Cardiac muscle cell (in vitro differentiated cells and primary cell): ENCODE data around the gene HDAC2. TPM values are rescaled to one million over a fixed set of nuclear protein-coding genes. Genes with fewer than 3 reads are reported as not detected.
A peak's percentile ranks its signal among the peaks of the same experiment; 100 is the strongest.

Source experiments
- DNase-seq, 2 donors: peaks; one replicate each; pipeline versions ENCODE4 v3.0.0 to v3.0.0-alpha.2; 2010 to 2017; ENCODE audit warnings: low read depth in 1 of 2, low spot score in 1 of 2
- H3K27ac ChIP-seq: fragments of 200-600 bp; sonication (generic); 2 replicates; pipeline ENCODE4 v1.5.1; 2016
- H3K27me3 ChIP-seq: fragments of 200-600 bp; sonication (generic); 2 replicates; pipeline ENCODE4 v1.6.0; 2016; ENCODE audit warnings: control low read depth
- H3K36me3 ChIP-seq: fragments of 200-600 bp; sonication (generic); 2 replicates; pipeline ENCODE4 v1.5.1; 2016; ENCODE audit warnings: control low read depth
- H3K4me1 ChIP-seq: fragments of 200-600 bp; sonication (generic); 2 replicates; pipeline ENCODE4 v1.8.1; 2017; ENCODE audit warnings: low read depth, mild to moderate bottlenecking, mixed run types
- H3K4me3 ChIP-seq: fragments of 200-600 bp; sonication (generic); 2 replicates; pipeline ENCODE4 v1.5.1; 2016; ENCODE audit warnings: mild to moderate bottlenecking
- H3K9me3 ChIP-seq: fragments of 200-600 bp; sonication (generic); 2 replicates; pipeline ENCODE4 v1.5.1; 2017; ENCODE audit warnings: low read depth, mild to moderate bottlenecking, control low read depth
- CTCF ChIP-seq: IDR thresholded peaks from 2 replicates; pipeline ENCODE4 v1.5.1; 2012; ENCODE audit warnings: low read depth, mild to moderate bottlenecking, low read length
- polyA plus RNA-seq: library from polyadenylated mRNA; unstranded; fragments of >200 nt; fragmentation: Nextera tagmentation; extraction: Ambion mirVana; gene quantifications from 2 replicates; pipeline ENCODE4 v1.2.1, GENCODE V29; 2016
- total RNA-seq: library from RNA; depleted of rRNA; stranded (reverse); fragments of >200 nt; gene quantifications from 2 replicates; pipeline ENCODE4 v1.2.3, GENCODE V29; 2016

Gene HDAC2
- total and polyA plus RNA-seq, 2 experiments from 2014 or later = 140 to 321 TPM

- Histone ChIP-seq H3K27ac (no peak overlapping the region), H3K27me3 (no peaks in the 10 kb centered on the region), H3K4me1 (peaks cover 3% of the 10 kb centered on the region), H3K9me3 (no peaks in the 10 kb centered on the region), H3K4me3 (no peak overlapping the region), H3K36me3 (peaks cover 68% of the 10 kb centered on the region)
- TF ChIP-seq CTCF = no peak
- no peak for DNase-seq
Measured at GRCh38 chr6:113954653-113955052, 16.3 kb downstream of the HDAC2 start.

GRCh38 chr6:113953346-113953745, 17.6 kb downstream of the HDAC2 start:
- Histone ChIP-seq H3K4me1 (peaks cover 3% of the 10 kb centered on the region), H3K27me3 (no peaks in the 10 kb centered on the region), H3K9me3 (no peaks in the 10 kb centered on the region), H3K4me3 (no peak overlapping the region), H3K27ac (no peak overlapping the region), H3K36me3 (peaks cover 63% of the 10 kb centered on the region)
- no peak for TF ChIP-seq CTCF
- peak in 1 of 2 donors; percentile 21 for DNase-seq

GRCh38 chr6:113949499-113949898, 21.4 kb downstream of the HDAC2 start:
- H3K4me1 ChIP-seq = peaks cover 5% of the 10 kb centered on the region
- peaks cover 46% of the 10 kb centered on the region for H3K36me3 ChIP-seq
- TF ChIP-seq CTCF = no peak
- H3K9me3 ChIP-seq = no peaks in the 10 kb centered on the region
- H3K27me3 ChIP-seq = no peaks in the 10 kb centered on the region
- no peak overlapping the region for H3K4me3 ChIP-seq
- H3K27ac ChIP-seq = no peak overlapping the region
- DNase-seq = peak in 1 of 2 donors; percentile 9

DNA sequence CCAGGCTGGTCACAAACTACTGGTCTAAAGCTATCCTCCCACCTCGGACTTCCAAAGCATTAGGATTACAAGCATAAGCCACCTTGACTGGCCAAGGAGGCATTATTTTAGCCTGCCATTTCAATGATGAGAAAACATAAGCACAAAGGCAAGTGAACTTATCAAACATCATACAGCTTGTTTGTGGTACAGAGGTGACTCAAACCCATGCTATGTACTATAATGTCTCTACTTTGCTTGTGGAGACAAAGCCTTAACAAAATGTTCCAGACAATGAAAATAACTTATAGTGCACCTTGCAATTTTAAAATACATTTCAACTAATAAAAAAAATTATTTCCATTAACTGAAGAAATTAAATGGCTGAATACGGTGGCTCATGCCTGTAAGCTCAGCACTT, 26.2 kb downstream of the HDAC2 start:
- H3K9me3 ChIP-seq = no peaks in the 10 kb centered on the region
- DNase-seq = no peak
- peaks cover 67% of the 10 kb centered on the region for H3K36me3 ChIP-seq
- no peaks in the 10 kb centered on the region for H3K27me3 ChIP-seq
- H3K27ac ChIP-seq = no peak overlapping the region
- no peak overlapping the region for H3K4me3 ChIP-seq
- TF ChIP-seq CTCF = no peak
- peaks cover 5% of the 10 kb centered on the region for H3K4me1 ChIP-seq

- H3K36me3 ChIP-seq = peaks cover 63% of the 10 kb centered on the region
Measured at GRCh38 chr6:113939825-113940224, 31.1 kb downstream of the HDAC2 start.

More at GRCh38 chr6:113939825-113940224, 31.1 kb downstream of the HDAC2 start:
- no peak for DNase-seq
- no peaks in the 10 kb centered on the region for H3K4me1 ChIP-seq
- H3K4me3 ChIP-seq = no peak overlapping the region
- TF ChIP-seq CTCF = no peak
- peak overlapping the region; percentile 14 for H3K27ac ChIP-seq
- no peaks in the 10 kb centered on the region for H3K27me3 ChIP-seq
- H3K9me3 ChIP-seq = no peaks in the 10 kb centered on the region
